Fibroblast of skin of scalp (primary cell): ENCODE data around the gene PDP2.
"Not testable (repeated sequence)": the region's sequence is repeated elsewhere in the genome, so short reads cannot be mapped to it uniquely, and the experiment has no call there.

Source experiments
- DNase-seq: peaks from one replicate; pipeline ENCODE4 v3.0.0-alpha.2; 2013

The PDP2 gene

DNA sequence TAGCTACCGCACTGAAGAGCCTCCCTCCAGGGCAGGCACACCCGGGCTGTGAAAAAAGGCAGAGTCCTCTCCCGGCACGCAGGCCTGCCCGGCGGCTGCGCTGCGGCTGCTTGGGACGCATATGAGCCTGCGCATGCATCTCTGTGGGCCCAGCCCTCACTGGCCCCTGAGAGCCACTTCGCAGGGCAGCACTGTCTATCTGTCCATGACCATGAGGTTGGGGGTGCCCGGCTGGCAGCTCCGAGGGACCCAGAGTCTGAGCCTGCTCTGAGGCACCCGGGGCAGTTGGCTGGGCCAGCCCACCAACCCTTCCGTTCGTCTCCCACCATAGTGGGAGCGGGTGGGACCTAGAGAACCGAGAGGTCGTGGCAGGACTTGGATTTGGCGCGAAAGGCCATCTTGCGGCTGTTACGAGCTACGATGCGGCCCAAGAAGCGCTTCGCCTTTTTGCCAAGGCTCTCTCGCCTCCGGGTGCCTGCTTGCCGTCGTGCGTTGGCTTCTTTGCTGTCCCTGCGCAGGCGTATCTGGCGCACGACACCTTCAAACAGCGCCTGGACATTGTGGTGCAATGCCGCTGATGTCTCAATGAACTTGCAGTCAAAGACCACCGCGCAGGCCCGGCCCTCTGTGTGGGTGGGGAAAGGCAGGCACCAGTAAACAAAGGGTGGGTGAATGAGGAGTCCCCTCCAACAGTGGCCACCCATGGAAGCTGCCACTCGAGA is 41.6 kb downstream of the PDP2 start:
- no peak for DNase-seq

DNA sequence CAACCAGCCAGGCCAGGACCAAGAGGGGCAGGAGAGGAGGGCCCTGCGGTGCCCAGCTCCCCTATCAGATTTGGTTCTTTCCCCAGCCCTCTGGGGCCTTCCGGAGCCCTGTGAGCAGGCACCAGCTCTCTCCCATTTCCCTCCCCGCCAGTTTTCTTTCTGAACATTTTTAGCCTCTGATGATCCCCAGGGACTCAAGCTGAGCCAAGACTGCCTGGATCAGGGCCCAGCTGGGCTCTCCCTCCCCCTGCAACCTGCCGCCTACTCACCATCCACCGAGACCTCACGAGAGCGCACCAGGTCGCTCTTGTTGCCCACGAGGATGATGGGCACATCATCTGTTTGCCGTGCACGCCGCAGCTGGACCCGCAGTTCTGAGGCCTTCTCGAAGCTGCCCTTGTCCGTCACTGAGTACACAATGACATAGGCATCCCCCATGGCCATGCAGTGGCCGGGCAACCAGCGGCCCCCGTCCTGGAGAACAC is 43.0 kb downstream of the PDP2 start:
- peak; percentile 38 for DNase-seq

DNA sequence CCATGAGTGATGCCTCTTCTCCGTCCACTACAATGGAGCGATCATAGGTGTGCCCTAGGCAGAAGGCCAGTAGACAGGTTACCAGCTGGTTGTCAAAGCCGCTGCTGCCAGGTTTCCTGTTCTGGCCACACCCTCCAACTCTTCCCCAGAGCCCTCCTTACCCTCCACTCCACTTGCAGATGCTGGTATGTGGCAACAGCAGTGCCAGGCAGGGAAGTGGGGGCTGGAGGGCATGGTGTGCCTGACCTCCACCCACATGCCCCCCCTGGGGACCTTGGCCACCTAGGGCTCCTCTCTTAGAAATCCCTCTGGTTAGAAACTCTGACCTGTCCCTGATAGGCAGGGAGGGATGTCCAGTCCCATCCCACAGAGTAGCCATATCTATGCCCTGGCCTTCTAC is 43.6 kb downstream of the PDP2 start:
- no peak for DNase-seq

DNA sequence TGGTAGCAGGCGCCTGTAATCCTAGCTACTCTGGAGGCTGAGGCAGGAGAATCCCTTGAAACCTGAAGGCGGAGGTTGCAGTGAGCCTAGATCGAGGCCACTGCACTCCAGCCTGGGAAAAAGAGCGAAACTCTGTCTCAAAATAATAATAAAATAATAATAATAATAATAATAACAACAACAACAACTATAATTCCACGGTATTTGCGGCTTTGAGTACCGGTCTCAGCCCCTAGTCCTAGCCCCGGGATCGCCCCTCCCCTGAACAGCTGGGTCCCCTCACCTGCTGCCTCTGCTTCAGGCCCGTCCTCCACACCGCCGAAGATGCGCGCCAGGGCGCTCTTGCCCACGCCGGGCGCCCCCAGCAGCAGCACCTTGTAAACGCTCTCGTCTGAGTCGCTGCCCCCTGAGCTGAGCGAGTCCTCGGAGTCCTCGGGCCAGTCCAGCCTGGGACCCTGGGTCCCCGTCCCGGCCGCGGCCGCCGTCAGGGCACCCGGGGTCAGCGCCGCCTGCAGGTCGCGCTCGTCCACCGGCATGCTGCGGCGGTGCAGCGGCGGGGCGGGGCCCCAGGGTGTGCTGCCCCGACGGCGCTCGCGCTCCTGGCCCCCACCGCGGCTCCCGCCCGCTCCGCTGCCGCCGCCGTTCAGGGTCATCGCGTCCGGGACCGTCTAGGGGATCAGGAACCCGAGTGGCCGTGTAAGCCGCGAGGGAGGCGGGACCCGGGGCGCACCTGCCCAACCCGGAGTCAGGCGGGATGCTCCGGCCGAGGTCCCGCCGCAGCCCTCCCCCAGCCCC is 44.4 kb downstream of the PDP2 start:
- DNase-seq, result no peak

DNA sequence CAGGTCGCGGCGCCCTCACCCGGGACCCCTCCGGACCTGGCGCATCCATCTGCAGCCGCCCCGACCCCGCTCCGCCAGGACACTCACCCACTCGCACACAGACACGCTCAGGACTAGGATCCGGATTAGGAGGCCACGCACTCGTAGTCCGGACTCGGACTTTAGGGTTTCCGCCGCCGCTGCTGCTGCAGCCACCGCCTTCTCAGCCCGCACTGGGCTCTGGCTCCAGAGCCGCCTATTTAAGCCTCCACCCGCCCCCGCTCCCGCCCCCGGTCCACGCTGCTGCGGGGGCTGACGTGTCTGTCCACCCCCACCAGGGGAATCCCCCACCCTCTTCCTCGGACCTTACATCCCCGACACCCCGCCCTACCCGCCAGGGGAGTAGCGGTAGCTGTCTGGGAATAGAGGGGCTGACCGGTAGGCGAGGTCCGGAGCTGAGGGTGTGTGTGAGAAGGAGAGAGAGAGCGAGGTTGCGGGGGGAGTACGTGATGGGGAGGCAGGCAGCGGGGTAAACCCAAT is 45.1 kb downstream of the PDP2 start, which contains the start of gene RRAD:
Gene RRAD (minus strand): TSS at position 214 of the 519 bp plus-strand sequence. CDS start 356 bp downstream, outside the sequence.
- DNase-seq, result no peak

DNA sequence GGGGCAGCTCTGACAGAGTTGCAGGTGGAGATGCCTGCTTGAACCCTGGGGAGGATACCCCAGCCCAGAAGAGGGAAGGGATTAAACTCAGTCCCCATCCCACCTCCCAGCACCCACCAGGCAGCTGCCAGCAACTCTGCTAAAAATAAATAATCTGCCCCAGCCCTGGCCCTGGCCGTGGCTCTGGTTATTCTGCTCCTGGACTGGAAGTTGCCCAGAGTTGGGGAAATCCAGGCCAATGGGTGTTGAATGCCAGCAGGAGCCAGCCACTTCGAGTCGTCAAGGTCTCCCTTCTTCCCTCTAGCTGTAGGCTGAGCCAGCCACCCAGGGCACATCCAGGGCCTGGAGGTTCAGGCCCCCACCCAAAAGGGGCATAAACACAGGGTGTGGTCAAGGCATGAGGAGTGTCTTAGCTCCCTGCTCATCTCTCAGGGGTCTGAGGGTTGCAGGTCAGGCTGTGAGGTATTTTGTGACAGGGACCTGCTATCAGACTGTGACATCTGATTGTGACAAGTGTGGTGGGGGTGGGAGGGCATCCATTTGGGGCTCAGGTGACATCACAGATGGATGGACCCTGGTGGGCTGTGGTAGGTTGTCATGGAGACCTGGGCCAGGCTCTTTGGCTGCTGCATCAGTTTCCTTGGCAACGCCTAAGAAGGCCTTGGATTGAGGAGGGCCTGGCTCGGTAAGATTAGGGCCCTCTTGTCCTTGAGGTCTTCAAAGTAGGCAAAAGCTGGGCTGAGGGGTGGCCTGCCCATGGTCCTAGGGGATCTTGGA is 46.0 kb downstream of the PDP2 start:
- no peak for DNase-seq

DNA sequence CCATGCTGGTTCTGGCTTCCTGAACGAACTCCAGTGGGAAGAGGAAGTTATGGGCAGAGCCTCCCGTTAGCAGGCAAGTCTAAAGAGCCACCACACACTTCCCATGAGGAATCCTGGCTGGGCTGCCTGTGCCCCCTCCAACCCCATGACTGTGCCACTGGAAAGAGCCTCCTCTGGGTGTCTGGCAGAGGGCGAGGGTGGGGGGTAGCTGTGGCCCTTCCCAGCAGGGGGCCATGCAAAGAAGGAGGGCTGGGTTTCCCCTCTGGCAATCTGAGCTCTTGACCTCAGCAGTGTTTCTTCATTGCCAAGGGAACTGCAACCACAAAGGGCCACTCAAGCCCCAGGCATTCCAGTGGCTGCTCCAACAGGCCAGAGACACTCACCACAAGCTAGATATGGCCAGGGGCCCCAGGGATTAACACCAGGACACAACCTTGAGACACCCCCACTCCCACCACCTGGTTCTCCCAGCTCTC is 46.7 kb downstream of the PDP2 start:
- DNase-seq, result peak; percentile 81

DNA sequence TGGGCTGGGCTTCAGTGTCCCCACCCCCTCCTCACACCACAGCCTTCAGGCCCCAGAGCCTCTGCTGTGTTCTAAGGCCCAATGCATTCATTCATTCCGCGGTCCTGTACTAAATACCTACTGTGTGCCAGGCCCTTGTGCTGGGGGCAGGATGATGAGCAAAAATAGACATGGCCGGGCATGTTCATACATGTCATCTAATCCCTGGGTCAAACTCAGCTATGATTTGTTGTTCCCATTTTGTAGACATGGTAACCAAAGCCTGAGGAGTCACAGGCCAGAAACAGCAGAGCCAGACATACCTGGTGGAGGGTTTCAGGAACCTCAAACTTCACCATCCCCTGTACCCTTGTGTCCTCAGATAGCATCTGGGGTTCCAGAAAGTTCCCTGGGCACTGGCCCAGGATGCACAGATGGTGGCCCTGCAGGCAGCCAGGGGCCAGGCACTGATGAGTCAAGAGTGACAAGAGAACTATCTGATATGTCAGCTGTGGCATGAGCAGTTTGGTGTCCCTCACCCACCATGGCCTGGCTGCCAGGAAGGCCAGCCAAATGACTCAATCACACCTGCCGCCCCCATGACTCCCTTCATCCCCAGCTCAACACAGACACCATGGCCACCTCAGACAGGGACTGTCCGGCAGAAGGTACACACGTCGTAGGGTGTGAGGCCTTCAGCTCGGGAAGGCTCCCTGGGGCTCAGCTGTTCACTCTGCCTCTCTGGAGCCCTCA is 47.8 kb downstream of the PDP2 start:
- DNase-seq, result no peak

DNA sequence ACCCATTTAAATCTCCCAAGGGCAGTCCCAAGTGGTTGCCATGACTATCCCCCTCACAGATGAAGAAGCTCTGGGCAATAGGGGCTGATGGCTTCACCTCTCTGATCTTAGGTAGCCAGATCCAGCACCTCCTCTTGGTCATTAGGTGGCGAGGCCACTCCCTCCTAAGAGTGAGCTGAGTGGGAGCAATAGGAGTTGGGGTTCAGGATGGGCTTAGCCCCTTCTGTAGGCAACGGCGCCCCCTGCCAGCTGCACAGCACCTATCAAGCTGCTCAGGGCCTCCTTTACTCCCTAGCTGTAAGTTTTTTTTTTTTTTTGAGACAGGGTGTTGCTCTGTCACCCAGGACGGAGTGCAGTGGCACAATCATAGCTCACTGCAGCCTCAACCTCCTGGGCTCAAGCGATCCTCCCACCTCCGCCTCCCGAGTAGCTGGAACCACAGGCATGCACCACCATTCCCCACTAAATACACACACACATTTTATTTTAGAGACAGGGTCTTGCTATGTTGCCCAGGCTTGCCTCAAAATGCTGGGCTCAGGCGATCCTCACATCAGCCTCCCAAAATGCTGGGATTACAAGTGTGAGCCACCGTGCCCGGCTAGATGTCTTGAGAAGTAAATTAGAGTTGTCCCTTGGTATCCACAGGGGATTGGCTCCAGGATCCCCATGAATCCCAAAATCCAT is 48.5 kb downstream of the PDP2 start:
- no peak for DNase-seq

DNA sequence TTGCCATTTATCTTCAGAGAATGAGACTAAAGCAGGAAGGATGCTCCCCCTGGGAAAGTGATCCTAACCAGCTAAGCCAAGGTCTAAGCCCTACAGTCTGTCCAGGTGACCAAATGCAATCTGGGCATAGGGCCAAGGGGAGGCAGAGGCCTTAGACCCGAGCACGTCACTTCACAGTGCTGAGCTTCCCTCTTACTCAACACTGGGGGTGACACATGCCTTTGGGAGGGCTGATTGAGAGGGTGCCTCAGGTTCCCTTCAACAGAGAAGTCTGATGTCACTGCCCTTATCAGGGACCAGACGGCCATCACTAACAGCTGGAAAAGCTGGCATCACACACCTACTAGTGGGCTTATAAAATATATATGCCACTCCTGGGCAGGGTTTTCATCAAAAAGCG is 49.9 kb downstream of the PDP2 start:
- no peak for DNase-seq

DNA sequence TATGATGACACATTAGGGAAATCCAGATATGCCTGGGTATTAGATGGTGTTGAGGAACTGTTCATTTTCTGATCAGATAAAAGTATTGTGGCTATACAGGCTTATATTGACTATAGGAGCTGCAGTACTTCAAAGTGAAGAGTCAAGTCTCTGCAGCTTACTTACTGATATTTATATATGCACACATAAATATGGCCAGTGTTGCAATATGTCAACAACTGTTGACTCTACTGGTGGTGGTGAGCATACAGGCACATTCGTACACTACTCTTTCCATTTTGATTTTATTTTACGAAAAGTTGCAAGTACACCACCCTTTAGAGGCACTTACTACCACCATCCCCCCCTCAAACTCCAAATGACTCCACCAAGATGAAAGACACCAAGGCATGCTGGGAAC is 51.4 kb downstream of the PDP2 start:
- DNase-seq, result no peak

DNA sequence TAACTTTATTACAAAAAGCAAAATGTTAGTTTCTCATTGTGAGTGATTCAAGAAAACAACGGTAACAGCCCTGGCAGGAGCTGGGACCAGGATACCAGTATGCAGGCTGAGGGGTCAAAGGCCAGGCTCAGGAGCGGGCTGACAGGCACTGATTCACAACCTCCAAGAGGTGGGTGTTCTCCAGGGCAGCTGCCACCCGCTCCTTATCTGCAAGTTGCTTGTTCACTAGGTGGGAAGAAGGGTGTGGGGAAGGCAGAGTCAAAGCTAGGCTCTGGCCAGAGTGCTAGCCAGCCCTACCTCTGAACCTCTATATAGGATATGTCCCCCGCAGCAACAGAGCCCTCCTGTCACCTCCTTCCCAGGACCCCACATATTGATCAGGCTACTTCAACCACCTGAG is 51.8 kb downstream of the PDP2 start:
- no peak for DNase-seq

DNA sequence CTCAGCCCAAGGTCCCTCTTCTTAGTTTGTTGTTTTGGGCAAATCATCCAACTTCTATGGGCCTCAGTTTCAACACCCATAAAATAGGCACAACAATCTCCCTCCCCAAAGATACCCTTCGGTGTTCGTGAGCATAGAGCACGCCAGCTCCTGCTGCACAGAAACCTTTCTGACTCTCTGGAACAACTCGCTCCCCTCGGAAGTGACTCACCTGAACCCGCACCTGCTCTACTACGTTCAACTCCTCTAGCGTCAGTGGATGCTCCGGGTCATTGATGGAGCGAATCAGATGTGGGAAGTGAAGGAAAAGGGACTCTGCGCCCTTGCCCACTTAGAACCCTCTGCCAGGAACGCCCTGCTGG is 53.4 kb downstream of the PDP2 start:
- DNase-seq, result no peak

DNA sequence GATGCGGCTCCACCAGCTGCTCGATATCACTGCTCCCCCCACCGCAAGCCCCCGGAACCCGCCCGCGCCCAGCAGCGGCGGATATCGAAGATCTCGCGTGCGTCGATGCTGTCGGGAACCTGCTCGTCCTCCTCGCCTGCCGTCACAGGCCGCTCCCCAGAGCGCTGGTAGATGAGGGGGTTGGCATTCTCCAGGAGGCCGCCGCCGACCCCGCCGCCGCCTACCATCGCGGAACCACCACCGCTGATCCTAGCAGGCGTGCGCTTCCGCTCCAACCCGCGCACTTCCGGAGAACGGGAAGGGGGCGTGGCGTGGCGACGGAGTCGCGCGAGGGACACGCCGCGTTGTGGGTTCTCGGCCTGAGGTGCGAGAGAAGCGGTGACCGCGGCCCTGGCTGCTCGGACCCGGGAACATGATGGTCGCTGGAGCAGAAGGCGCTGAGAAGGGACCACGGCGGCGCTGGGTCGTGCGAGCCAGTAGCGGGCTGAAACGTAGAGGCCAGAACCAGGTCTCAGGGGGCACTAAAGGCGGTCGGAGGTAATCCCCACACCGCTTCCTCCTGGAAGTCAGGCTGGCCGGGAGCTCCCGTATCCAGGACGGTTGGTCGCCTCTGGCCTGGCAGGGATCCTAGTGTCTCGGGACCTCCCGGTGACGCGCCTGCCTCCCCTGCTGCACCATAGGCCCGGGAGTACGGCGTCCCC is 54.0 kb downstream of the PDP2 start, which contains the start of gene CIAO2B:
Gene CIAO2B (minus strand): TSS at position 265 of the 701 bp plus-strand sequence. CDS start 38 bp downstream, at position 227.
- peak; percentile 85 for DNase-seq

DNA sequence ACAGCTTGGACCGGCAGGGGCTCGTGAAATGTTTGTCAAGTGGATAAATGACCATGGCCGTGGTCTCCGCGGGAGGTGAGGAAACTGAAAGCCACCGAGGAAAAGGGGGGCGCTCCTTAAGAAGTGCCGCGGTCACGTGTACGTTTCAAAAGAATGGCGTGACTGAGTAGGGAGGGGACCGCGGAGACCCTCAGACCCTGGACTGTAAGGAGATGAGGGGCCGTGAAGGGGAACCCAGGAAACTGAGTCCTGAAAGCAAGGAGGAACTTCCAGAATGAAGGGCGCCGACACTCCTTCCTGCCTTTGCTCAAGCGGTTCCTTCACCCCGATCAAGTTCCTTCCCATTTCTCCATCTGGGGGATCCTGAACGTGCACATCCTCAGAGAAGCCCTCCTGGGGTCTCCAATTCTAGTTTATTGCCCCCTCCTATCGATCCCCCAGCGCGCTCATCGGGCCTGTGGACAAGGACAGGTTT is 54.6 kb downstream of the PDP2 start:
- DNase-seq, result not testable (repeated sequence)

DNA sequence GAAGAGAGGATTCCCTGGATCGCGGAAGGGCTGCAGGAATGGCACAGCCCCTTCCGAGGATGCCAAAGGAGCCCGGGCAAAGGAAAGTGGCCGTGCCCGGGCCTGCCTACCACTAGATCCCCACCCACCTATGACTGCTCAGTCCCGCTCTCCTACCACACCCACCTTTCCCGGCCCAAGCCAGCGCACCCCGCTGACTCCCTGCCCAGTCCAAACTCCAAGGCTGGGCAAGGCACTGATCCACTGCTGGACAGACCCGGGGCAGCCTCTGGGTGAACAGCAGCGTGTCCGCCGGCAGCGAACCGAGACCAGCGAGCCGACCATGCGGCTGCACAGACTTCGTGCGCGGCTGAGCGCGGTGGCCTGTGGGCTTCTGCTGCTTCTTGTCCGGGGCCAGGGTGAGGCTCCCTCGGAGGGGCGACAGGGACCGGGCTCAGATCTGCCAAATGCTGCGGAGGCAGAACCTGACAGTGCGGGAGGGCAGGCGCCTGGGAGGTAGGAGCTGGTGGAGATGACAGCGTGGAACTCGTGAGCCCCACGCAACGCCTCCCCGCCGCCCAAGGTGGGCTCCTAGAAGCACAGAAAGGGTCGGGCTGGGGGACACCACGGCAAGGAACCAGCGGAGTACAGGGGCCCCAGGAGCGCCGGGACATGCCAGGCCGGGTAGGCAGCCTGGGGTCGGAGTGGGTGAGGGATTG is 55.1 kb downstream of the PDP2 start, which contains the start of gene CES2:
Gene CES2 (plus strand): TSS at position 203 of the 698 bp plus-strand sequence. CDS start 120 bp downstream, at position 323.
- DNase-seq, result no peak

DNA sequence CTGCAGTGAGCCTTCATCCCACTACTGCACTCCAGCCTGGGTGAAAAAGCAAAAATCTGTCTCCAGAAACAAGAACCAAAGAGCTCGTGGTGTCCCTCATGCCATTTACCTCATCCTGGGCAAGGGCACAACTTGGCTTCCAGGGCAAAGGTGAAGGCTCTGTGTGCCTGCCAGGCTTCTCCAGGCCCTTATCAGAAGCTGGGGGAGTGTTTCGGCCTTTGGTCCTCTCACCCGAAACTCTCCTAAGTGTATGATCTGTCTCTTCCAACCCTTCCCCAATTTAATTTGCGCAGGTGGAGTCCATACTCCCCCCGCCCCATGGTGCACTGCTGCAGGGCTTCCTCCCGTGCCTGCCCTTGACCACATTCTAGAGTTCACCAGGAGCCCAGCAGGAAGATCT is 56.1 kb downstream of the PDP2 start:
- no peak for DNase-seq

DNA sequence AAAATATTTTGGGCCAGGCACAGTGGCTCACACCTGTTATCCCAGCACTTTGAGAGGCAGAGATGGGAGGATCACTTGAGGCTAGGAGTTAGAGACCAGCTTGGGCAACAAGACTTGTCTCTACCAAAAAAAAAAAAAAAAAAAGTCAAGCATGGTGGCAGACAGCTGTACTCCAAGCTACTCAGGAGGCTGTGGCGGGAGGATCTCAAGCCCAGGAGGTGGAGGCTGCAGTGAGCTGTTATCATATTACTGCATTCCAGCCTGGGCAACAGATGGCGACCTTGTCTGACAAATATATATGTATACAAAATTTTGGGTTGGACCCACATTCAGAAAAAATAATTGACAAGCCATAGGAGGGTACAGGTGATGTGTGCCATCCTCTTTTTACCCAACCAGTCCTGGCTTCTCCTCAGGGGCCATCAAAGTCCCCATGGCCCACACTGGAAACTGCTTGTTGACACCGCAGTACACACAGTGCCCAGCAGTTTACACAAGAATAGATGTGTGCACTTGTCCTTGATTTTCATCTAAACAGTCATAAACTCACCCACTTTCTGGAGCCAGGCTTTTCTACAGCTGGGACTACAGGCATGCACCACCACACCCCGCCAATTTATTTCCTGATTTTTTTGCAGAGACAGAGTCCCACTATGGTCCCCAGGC is 56.7 kb downstream of the PDP2 start:
- DNase-seq, result no peak

DNA sequence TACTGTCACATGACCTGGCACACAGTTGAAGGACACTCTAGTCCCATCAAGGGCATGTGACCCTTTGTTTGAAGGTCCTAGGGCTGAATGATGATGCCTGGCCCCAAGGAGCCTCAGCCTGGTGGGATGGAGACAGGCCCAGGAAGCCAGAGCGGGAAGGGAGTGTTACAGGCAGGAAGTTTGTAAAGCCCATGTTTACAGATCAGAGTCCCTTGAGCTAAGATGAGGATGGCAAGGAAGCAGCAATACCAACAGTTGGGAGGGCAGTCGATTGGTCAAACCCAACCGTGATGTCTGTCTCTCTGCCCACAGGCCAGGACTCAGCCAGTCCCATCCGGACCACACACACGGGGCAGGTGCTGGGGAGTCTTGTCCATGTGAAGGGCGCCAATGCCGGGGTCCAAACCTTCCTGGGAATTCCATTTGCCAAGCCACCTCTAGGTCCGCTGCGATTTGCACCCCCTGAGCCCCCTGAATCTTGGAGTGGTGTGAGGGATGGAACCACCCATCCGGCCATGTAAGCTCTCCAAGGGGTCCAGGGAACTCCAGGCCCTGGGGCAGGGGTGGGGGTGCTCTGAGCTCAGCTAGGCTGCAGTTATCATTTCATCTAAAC is 57.5 kb downstream of the PDP2 start:
- DNase-seq, result no peak
